Retinal pigment epithelial cell (primary cell): ENCODE results near the gene BICC1.

Source experiments
- DNase-seq: peaks from one replicate; pipeline ENCODE4 v3.0.0-alpha.2; 2010; ENCODE audit warnings: low read depth
- H3K4me3 ChIP-seq: 2 replicates; pipeline ENCODE4 v1.5.1; 2011; ENCODE audit warnings: mild to moderate bottlenecking, low read length, control low read depth, moderate library complexity
- TF ChIP-seq, protein P1 (sequence below): conservative IDR thresholded peaks from 2 replicates; pipeline ENCODE4 v1.5.1; 2011; ENCODE audit warnings: low read depth, low read length, control low read depth, inconsistent platforms

The BICC1 gene

DNA sequence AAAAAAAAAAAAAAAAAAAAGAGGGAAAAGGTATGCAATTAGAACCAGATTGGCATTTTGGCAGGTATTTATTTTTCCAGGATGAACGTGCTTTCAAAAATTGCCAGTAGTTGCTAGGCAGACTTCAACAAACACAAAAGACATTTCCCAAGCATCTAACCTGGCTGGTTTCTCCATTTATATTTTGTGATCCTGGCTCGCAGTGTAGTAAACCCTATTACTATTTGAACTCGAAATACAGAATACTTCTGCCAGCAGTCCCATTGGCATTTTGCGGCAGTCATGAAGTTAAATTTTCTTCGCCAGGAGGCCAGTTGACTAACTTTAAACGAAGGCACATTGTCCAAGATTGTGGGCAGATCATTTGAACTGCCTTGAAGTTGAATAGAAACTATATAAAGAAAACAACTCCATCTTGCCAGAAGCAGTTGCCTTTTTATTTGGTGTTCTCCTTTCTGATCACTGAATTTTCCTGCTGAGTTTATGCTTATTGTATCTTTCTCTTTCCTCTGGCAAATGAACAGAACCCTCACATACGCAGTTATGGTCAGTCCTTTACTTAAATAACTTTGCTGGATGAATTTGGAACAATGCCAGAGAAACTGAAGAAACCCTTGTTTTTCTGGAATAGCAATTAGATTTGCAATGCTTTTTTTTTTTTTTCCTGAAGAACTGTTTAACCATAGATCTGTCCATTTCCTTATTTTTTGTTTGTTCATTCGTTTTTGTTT lies 132.9 kb downstream of the BICC1 start:
- no peak for DNase-seq
- TF ChIP-seq, protein P1, sequence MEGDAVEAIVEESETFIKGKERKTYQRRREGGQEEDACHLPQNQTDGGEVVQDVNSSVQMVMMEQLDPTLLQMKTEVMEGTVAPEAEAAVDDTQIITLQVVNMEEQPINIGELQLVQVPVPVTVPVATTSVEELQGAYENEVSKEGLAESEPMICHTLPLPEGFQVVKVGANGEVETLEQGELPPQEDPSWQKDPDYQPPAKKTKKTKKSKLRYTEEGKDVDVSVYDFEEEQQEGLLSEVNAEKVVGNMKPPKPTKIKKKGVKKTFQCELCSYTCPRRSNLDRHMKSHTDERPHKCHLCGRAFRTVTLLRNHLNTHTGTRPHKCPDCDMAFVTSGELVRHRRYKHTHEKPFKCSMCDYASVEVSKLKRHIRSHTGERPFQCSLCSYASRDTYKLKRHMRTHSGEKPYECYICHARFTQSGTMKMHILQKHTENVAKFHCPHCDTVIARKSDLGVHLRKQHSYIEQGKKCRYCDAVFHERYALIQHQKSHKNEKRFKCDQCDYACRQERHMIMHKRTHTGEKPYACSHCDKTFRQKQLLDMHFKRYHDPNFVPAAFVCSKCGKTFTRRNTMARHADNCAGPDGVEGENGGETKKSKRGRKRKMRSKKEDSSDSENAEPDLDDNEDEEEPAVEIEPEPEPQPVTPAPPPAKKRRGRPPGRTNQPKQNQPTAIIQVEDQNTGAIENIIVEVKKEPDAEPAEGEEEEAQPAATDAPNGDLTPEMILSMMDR, result no peak
- H3K4me3 ChIP-seq, result no peak overlapping the region

DNA sequence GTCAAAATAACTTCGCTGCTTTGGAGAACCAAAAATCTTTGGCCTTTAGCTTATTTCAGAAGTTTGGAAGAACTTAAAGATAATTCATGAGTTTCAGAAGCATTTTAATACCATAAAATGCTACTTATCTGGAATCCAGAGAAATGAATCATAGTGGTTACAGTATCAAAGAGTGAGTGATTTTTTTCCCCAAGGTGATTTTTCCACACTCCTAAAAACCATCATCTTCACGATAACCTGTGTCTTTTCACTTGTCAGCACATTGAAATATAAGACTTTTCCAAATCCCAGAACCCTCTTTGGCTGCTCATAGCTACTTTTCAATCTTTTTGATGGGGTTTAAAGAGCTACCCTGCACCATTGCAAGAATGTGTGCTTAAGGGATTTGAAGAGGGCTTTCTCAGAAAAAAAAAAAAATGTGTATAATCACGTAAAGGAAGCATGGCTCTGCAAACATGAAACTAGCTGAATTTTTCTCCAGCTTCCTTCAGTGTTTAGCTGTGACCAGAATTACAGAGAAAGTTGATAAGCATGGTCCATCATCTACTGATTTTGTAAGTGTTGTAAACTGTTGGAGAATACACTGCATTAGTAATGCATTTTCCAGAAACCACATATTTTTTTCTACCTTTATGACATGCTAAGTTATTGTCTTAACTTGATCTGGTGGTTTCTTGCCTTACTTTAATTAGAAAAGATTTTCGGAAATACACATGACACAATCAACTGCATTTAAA lies 134.9 kb downstream of the BICC1 start:
- H3K4me3 ChIP-seq, result no peak overlapping the region
- DNase-seq, result no peak
- TF ChIP-seq, protein P1, result no peak

- DNase-seq, result no peak
- H3K4me3 ChIP-seq, result no peak overlapping the region
- TF ChIP-seq, protein P1, result no peak
These were observed 135.5 kb downstream of the BICC1 start for GRCh38 chr10:58648131-58648530.

DNA sequence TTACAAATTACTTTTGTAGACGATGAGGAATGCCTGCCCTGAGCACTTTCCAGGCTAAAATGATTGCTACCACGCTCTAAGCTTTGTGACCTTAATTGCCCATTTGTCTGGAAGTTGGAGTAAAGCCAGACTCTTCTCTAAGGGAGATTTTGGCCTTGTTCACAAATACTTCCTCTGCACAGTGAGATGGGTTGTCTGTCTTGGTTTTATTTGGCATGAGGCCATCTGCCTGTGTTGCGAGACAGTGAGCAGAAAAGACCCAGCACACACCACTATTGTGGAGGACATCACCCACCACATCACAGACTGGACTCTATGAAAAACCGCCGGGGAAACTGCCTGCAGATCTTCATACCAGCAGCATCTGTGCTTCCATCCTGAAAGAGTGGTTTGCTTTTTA lies 138.4 kb downstream of the BICC1 start:
- TF ChIP-seq, protein P1, result no peak
- H3K4me3 ChIP-seq, result no peak overlapping the region
- DNase-seq, result no peak

DNA sequence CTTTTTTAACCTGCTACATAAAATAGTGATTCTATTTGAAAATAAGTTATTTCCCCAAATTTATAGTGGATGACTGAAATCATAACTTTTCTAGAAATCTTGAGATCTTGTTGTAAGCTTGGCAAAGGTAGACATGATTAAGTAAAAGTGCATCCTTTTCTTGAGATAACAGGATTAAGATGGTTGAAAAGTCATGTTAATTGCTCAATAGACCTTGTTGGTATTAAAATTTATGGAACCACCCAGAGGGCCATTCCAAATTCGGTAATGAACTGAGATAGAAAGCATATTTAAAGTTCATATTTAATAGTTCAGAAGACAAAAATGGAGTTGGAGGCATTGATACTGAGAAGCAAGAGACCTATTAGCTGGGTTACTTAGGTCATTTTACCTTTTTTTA lies 139.1 kb downstream of the BICC1 start:
- H3K4me3 ChIP-seq, result no peak overlapping the region
- no peak for DNase-seq
- TF ChIP-seq, protein P1, result no peak

DNA sequence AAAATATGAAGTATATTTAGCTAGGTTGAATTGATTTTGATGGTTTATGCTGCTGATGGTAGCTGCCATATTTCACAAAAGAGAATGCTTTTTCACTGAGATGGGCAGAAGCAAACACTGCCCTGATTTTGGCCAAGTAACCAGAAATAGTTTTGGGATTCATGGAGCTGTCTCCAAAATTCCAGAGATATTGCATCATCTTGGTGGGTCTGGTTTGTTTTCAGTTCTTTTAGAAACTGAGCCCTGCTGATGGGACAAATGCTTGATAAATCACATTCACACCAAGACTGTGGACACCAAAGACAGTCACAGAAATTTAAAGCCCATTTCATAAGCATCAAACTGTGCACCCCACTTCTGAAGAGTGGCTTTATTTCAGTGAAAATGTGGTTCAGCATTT lies 140.5 kb downstream of the BICC1 start:
- no peak for DNase-seq
- no peak overlapping the region for H3K4me3 ChIP-seq
- TF ChIP-seq, protein P1, result no peak

DNA sequence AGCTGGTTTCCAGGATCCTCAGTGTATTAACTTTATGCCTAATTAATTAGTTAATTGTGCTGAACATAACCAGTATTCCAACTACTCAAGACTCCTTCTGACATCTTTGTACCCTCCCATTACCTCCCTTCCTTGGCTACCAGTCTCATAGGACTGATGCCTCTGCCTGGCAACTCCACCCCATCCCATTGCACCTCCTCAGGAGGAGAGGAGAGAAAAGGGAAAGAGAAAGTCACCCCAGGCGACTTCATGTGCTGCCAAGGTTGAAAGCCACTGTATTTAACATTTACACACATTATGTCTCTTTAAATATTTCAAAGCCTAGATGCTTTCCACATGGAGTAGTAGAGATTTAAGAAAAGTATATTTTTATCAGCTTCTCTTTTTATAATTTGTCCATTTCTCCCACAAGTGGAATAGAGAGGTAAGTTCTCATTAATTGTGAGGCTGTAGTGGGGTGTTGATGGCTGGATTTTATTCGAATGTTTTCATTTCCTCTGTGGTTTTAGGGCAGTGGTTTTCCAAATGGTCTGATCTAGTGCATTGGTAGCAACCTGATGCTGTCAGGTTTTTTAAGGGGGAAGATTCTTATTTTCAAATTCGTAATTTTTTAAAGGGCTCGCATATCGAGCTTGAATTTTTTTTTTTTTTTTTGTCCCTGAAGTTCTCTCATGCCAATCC lies 148.0 kb downstream of the BICC1 start:
- TF ChIP-seq, protein P1, result no peak
- no peak for DNase-seq
- no peak overlapping the region for H3K4me3 ChIP-seq
